IPS DF 6.9 (cell line): ENCODE results near the gene GAS7.

Experiments
- DNase-seq: peaks from one replicate; pipeline ENCODE4 v3.0.0-alpha.2; 2013; ENCODE audit warnings: low read depth, low spot score
- H3K27ac ChIP-seq: one replicate; pipeline ENCODE4 v1.5.1; 2013; ENCODE audit warnings: low read length, control low read depth
- H3K27me3 ChIP-seq: 2 replicates; pipeline ENCODE4 v1.6.1; 2013; ENCODE audit warnings: mild to moderate bottlenecking, low read length; ENCODE audit not compliant: control insufficient read depth, insufficient read depth
- H3K36me3 ChIP-seq: 2 replicates; pipeline ENCODE4 v1.6.1; 2013; ENCODE audit warnings: low read length; ENCODE audit not compliant: control insufficient read depth, insufficient read depth
- H3K4me1 ChIP-seq: 2 replicates; pipeline ENCODE4 v1.6.1; 2013; ENCODE audit warnings: low read length; ENCODE audit not compliant: control insufficient read depth, insufficient read depth
- H3K4me3 ChIP-seq: 2 replicates; pipeline ENCODE4 v1.5.1; 2013; ENCODE audit warnings: mild to moderate bottlenecking, low read length
- H3K9me3 ChIP-seq: 2 replicates; pipeline ENCODE4 v1.6.1; 2013; ENCODE audit warnings: low read length, inconsistent platforms; ENCODE audit not compliant: control insufficient read depth, insufficient read depth
- WGBS: extraction: QIAGEN DNeasy Blood & Tissue Kit; methylation state at CpG from one replicate; pipeline ENCODE4 v1.1.7; 2013; ENCODE audit warnings: mixed read lengths, missing lambda C conversion rate; ENCODE audit not compliant: insufficient read length, insufficient coverage; 5-methylcytosine and 5-hydroxymethylcytosine counted together

The GAS7 gene

GRCh38 chr17:9895923-9896322 is 302.5 kb downstream of the GAS7 start:
- Histone ChIP-seq H3K36me3 (no peaks in the 10 kb centered on the region), H3K27me3 (no peaks in the 10 kb centered on the region), H3K27ac (no peak overlapping the region), H3K9me3 (no peaks in the 10 kb centered on the region), H3K4me3 (no peak overlapping the region), H3K4me1 (0 out of 2 replicates have a peak, but pooled peaks cover 1% of the 10 kb centered on the region)
- no peak for DNase-seq

GRCh38 chr17:9894231-9894630 is 304.2 kb downstream of the GAS7 start:
- Histone ChIP-seq H3K4me3 (no peak overlapping the region), H3K4me1 (no peaks in the 10 kb centered on the region), H3K27me3 (no peaks in the 10 kb centered on the region), H3K36me3 (no peaks in the 10 kb centered on the region), H3K9me3 (no peaks in the 10 kb centered on the region), H3K27ac (no peak overlapping the region)
- DNase-seq: no peak
- WGBS: no CpG with 5 or more reads among the region's 3 CpGs

GRCh38 chr17:9893411-9894012 is 304.9 kb downstream of the GAS7 start:
- DNase-seq: no peak
- no peaks in the 10 kb centered on the region for H3K36me3 ChIP-seq
- H3K4me3 ChIP-seq: no peak overlapping the region
- WGBS: no CpG with 5 or more reads among the region's 3 CpGs
- no peaks in the 10 kb centered on the region for H3K4me1 ChIP-seq
- H3K9me3 ChIP-seq: no peaks in the 10 kb centered on the region
- H3K27ac ChIP-seq: no peak overlapping the region
- H3K27me3 ChIP-seq: no peaks in the 10 kb centered on the region

GRCh38 chr17:9890124-9890523 is 308.3 kb downstream of the GAS7 start:
- H3K27ac ChIP-seq: no peak overlapping the region
- no peaks in the 10 kb centered on the region for H3K9me3 ChIP-seq
- peak; percentile 74 for DNase-seq
- H3K4me1 ChIP-seq: no peaks in the 10 kb centered on the region
- no CpG with 5 or more reads among the region's 2 CpGs for WGBS
- no peaks in the 10 kb centered on the region for H3K36me3 ChIP-seq
- H3K4me3 ChIP-seq: no peak overlapping the region
- no peaks in the 10 kb centered on the region for H3K27me3 ChIP-seq

GRCh38 chr17:9887508-9887907 is 310.9 kb downstream of the GAS7 start:
- Histone ChIP-seq H3K36me3 (no peaks in the 10 kb centered on the region), H3K4me3 (no peak overlapping the region), H3K9me3 (no peaks in the 10 kb centered on the region), H3K4me1 (no peaks in the 10 kb centered on the region), H3K27me3 (no peaks in the 10 kb centered on the region), H3K27ac (no peak overlapping the region)
- WGBS: no CpG with 5 or more reads among the region's 8 CpGs
- DNase-seq: no peak

- no peaks in the 10 kb centered on the region for H3K36me3 ChIP-seq
- H3K4me1 ChIP-seq: no peaks in the 10 kb centered on the region
- no peaks in the 10 kb centered on the region for H3K9me3 ChIP-seq
- no peak for DNase-seq
- H3K27ac ChIP-seq: no peak overlapping the region
- H3K27me3 ChIP-seq: no peaks in the 10 kb centered on the region
- no peak overlapping the region for H3K4me3 ChIP-seq
- no CpG with 5 or more reads among the region's 5 CpGs for WGBS
These were observed 312.1 kb downstream of the GAS7 start for GRCh38 chr17:9886141-9886930.

GRCh38 chr17:9883451-9883850 is 315.0 kb downstream of the GAS7 start:
- Histone ChIP-seq H3K4me3 (no peak overlapping the region), H3K4me1 (no peaks in the 10 kb centered on the region)

GRCh38 chr17:9880582-9880999 is 317.8 kb downstream of the GAS7 start:
- Histone ChIP-seq H3K36me3 (no peaks in the 10 kb centered on the region), H3K4me3 (no peak overlapping the region), H3K9me3 (no peaks in the 10 kb centered on the region), H3K27ac (no peak overlapping the region), H3K27me3 (no peaks in the 10 kb centered on the region), H3K4me1 (no peaks in the 10 kb centered on the region)
- WGBS: no CpG with 5 or more reads among the region's 3 CpGs
- DNase-seq: no peak

More at GRCh38 chr17:9883451-9883850, 315.0 kb downstream of the GAS7 start:
- DNase-seq: no peak
- Histone ChIP-seq H3K9me3 (no peaks in the 10 kb centered on the region), H3K27me3 (no peaks in the 10 kb centered on the region), H3K36me3 (no peaks in the 10 kb centered on the region), H3K27ac (no peak overlapping the region)

GRCh38 chr17:9878786-9879525 is 319.4 kb downstream of the GAS7 start:
- no peak overlapping the region for H3K4me3 ChIP-seq
- H3K27ac ChIP-seq: no peak overlapping the region
- no peaks in the 10 kb centered on the region for H3K27me3 ChIP-seq
- H3K36me3 ChIP-seq: no peaks in the 10 kb centered on the region
- no peaks in the 10 kb centered on the region for H3K4me1 ChIP-seq
- H3K9me3 ChIP-seq: no peaks in the 10 kb centered on the region
- WGBS: no CpG with 5 or more reads among the region's 8 CpGs
- DNase-seq: no peak

GRCh38 chr17:9878356-9878755 is 320.1 kb downstream of the GAS7 start:
- H3K4me3 ChIP-seq: no peak overlapping the region
- no CpG with 5 or more reads among the region's 3 CpGs for WGBS
- no peak overlapping the region for H3K27ac ChIP-seq
- no peaks in the 10 kb centered on the region for H3K9me3 ChIP-seq
- no peaks in the 10 kb centered on the region for H3K36me3 ChIP-seq
- H3K27me3 ChIP-seq: no peaks in the 10 kb centered on the region
- H3K4me1 ChIP-seq: no peaks in the 10 kb centered on the region
- DNase-seq: no peak
